Measurements from ENCODE around the gene TMEM255A.
"Not testable (repeated sequence)": the region's sequence is repeated elsewhere in the genome, so short reads cannot be mapped to it uniquely, and the experiment has no call there.

The TMEM255A gene

GRCh38 chrX:120310861-120311726 is at the start of gene TMEM255A:
Gene TMEM255A (minus strand): TSS chrX:120311461. CDS start chrX:120311309, 152 bp downstream.
- in situ Hi-C loops (cut with MboI; ENCODE audit: low sequenced_read_pairs) = no loop called here

GRCh38 chrX:120358737-120359456 is 47.6 kb upstream of the TMEM255A start:
- in situ Hi-C loops (cut with MboI; ENCODE audit: low sequenced_read_pairs) = no loop called here

- in situ Hi-C loops (cut with MboI; ENCODE audit: low sequenced_read_pairs) = no loop called here
Measured at GRCh38 chrX:120357186-120357585, 45.9 kb upstream of the TMEM255A start.

GRCh38 chrX:120356084-120356483 is 44.8 kb upstream of the TMEM255A start:
- in situ Hi-C loops (cut with MboI; ENCODE audit: low sequenced_read_pairs) = no loop called here

GRCh38 chrX:120350450-120351138 is 39.3 kb upstream of the TMEM255A start:
- in situ Hi-C loops (cut with MboI; ENCODE audit: low sequenced_read_pairs) = no loop called here

GRCh38 chrX:120344566-120344965 is 33.3 kb upstream of the TMEM255A start:
- in situ Hi-C loops (cut with MboI; ENCODE audit: low sequenced_read_pairs) = not testable (repeated sequence)

GRCh38 chrX:120336899-120337298 is 25.6 kb upstream of the TMEM255A start:
- in situ Hi-C loops (cut with MboI; ENCODE audit: low sequenced_read_pairs) = no loop called here

- in situ Hi-C loops (cut with MboI; ENCODE audit: low sequenced_read_pairs) = no loop called here
Measured at GRCh38 chrX:120335289-120335688, 24.0 kb upstream of the TMEM255A start.

- in situ Hi-C loops (cut with MboI; ENCODE audit: low sequenced_read_pairs) = no loop called here
Measured at GRCh38 chrX:120334603-120335002, 23.3 kb upstream of the TMEM255A start.

- in situ Hi-C loops (cut with MboI; ENCODE audit: low sequenced_read_pairs) = no loop called here
Measured at GRCh38 chrX:120334151-120334550, 22.9 kb upstream of the TMEM255A start.

- in situ Hi-C loops (cut with MboI; ENCODE audit: low sequenced_read_pairs) = no loop called here
Measured at GRCh38 chrX:120332394-120332793, 21.1 kb upstream of the TMEM255A start.

GRCh38 chrX:120331116-120331515 is 19.9 kb upstream of the TMEM255A start:
- in situ Hi-C loops (cut with MboI; ENCODE audit: low sequenced_read_pairs) = no loop called here

GRCh38 chrX:120321520-120322281 is 10.4 kb upstream of the TMEM255A start:
- in situ Hi-C loops (cut with MboI; ENCODE audit: low sequenced_read_pairs) = no loop called here

GRCh38 chrX:120318411-120318810 is 7.2 kb upstream of the TMEM255A start:
- in situ Hi-C loops (cut with MboI; ENCODE audit: low sequenced_read_pairs) = no loop called here

- in situ Hi-C loops (cut with MboI; ENCODE audit: low sequenced_read_pairs) = no loop called here
Measured at GRCh38 chrX:120316587-120317283, 5.5 kb upstream of the TMEM255A start.

GRCh38 chrX:120315776-120316175 is 4.5 kb upstream of the TMEM255A start:
- in situ Hi-C loops (cut with MboI; ENCODE audit: low sequenced_read_pairs) = no loop called here

GRCh38 chrX:120311727-120312063 is 434 bp upstream of the TMEM255A start:
- in situ Hi-C loops (cut with MboI; ENCODE audit: low sequenced_read_pairs) = no loop called here

GRCh38 chrX:120309873-120310705 is 1.2 kb downstream of the TMEM255A start:
- in situ Hi-C loops (cut with MboI; ENCODE audit: low sequenced_read_pairs) = no loop called here
